ENCODE results near the gene PTPRS.

GRCh38 chr19:5296457-5297271, 43.9 kb downstream of the PTPRS start:
- TF ChIP-seq POLR2AphosphoS5 (IDR thresholded peaks at IDR 0.05; ENCODE audit: insufficient read depth, low read depth, low read length) (no peak), CTCF (IDR thresholded peaks at IDR 0.05; ENCODE audit: extremely low read depth in 1 of 2, insufficient read depth in 1 of 2, low read depth in 1 of 2, low read length in 2 of 2) (no peak), EZH2 (IDR thresholded peaks at IDR 0.05; ENCODE audit: borderline replicate concordance, low read depth, low read length, severe bottlenecking) (no peak), FOS (IDR thresholded peaks at IDR 0.05; ENCODE audit: borderline replicate concordance, insufficient read depth, low read length) (no peak), POLR2A (IDR thresholded peaks at IDR 0.05; ENCODE audit: low read depth, low read length) (no peak), GATA2 (IDR thresholded peaks at IDR 0.05; ENCODE audit: insufficient read depth, insufficient read length, low read depth, low read length) (no peak), JUN (IDR thresholded peaks at IDR 0.05; ENCODE audit: borderline replicate concordance, insufficient read depth, insufficient read length, low read depth) (no peak), MAX (IDR thresholded peaks at IDR 0.05; ENCODE audit: insufficient read depth, insufficient read length) (no peak), MYC (IDR thresholded peaks at IDR 0.05; ENCODE audit: low read depth, low read length) (no peak)

All from endothelial cell of umbilical vein (primary cell).